ENCODE measurements around the gene HES1.
A peak's percentile ranks its signal among the peaks of the same experiment; 100 is the strongest.

Gene HES1

GRCh38 chr3:194180570-194180969 lies 44.6 kb downstream of the HES1 start:
- no peak for DNase-seq (ENCODE audit: low read depth, low spot score)
- no peak overlapping the region for H3K4me3 ChIP-seq
- no peaks in the 10 kb centered on the region for H3K36me3 ChIP-seq (ENCODE audit: insufficient read depth, low read length)
- no peaks in the 10 kb centered on the region for H3K9me3 ChIP-seq (ENCODE audit: low read depth, low read length)
- no peak overlapping the region for H3K9ac ChIP-seq (ENCODE audit: insufficient read length)
- no peak overlapping the region for H3K27ac ChIP-seq
- TF ChIP-seq FOXP2 (optimal IDR thresholded peaks at IDR 0.05; ENCODE audit: control extremely low read depth, extremely low read length, insufficient read depth) (no peak), POLR2AphosphoS5 (IDR thresholded peaks at IDR 0.05; ENCODE audit: borderline replicate concordance, low read depth, low read length) (no peak), EZH2 (IDR thresholded peaks at IDR 0.05) (no peak)

DNA sequence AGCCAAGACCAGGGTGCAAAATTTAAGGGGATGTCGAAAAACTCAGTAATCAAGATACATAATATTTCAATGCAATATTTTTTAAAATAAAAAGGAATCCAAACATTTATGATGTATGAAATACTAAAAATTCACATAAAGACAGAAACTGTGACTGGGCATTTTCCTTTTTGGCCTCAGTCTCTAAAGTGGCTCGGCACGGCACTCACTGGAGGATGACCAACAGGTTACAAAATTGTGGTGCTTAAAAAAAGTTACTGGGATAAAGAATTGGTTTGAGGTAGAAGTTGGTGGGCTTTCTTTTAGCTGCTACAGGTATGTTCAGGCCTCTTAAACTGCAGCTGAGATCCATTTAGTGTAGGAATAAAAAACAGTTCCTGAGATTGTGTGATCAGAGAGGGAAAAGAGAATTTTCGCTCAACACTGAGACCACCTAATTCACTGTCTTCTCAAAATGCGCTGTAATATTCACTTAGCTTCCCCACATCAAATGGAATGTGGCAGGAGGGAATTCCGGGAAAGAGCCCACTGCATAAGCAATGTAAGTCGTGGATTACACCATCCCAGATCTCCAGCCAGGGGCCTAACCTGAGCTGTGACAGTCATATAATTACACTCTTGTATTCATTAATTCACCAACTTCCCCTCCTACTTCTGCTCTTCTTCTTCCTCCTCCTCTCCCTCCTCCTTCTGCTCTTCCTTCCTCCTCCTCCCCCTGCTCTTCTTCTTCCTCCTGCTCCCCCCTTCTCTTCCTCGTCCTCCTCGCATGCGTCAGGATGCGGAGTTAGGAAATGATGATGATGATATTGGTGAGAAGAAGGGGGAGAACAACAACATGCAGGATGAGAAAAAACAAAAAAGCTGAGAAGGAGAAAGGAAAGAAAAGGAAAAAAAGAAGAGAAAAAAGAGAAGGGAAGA lies 45.9 kb downstream of the HES1 start:
- H3K9ac ChIP-seq (ENCODE audit: insufficient read length) = peak overlapping the region; percentile 15
- peak overlapping the region; percentile 20; the same call in 1 of the 2 replicates for H3K27ac ChIP-seq
- H3K9me3 ChIP-seq (ENCODE audit: low read depth, low read length) = no peaks in the 10 kb centered on the region
- DNase-seq (ENCODE audit: low read depth, low spot score) = no peak
- no peak for TF ChIP-seq EZH2 (IDR thresholded peaks at IDR 0.05)
- no peak for TF ChIP-seq POLR2AphosphoS5 (IDR thresholded peaks at IDR 0.05; ENCODE audit: borderline replicate concordance, low read depth, low read length)
- no peak for TF ChIP-seq FOXP2 (optimal IDR thresholded peaks at IDR 0.05; ENCODE audit: control extremely low read depth, extremely low read length, insufficient read depth)
- no peaks in the 10 kb centered on the region for H3K36me3 ChIP-seq (ENCODE audit: insufficient read depth, low read length)
- no peak overlapping the region for H3K4me3 ChIP-seq

DNA sequence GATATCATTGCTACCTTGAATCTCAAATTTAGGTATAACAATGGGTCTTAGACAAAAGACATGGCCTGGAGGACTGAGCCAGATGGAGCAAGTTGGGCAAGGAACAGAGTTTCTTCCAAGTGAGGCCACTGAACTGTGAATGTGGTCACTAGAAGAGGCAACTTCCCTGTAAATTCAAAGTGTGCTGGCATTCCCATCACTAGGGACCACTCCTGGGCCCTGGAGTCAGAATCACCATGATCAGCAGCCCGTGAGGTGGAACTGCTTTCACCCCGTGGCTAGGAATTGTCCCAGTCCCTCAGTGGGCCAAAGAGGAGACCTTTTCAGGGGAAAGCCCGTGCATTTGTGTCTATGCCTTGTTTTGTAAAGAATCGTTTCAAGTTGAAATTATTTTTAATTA lies 47.3 kb downstream of the HES1 start:
- TF ChIP-seq EZH2 (IDR thresholded peaks at IDR 0.05) = no peak
- no peak for TF ChIP-seq FOXP2 (optimal IDR thresholded peaks at IDR 0.05; ENCODE audit: control extremely low read depth, extremely low read length, insufficient read depth)
- TF ChIP-seq POLR2AphosphoS5 (IDR thresholded peaks at IDR 0.05; ENCODE audit: borderline replicate concordance, low read depth, low read length) = no peak
- Histone ChIP-seq H3K27ac (no peak overlapping the region), H3K36me3 (ENCODE audit: insufficient read depth, low read length) (no peaks in the 10 kb centered on the region), H3K4me3 (no peak overlapping the region), H3K9ac (ENCODE audit: insufficient read length) (no peak overlapping the region), H3K9me3 (ENCODE audit: low read depth, low read length) (no peaks in the 10 kb centered on the region)
- no peak for DNase-seq (ENCODE audit: low read depth, low spot score)

DNA sequence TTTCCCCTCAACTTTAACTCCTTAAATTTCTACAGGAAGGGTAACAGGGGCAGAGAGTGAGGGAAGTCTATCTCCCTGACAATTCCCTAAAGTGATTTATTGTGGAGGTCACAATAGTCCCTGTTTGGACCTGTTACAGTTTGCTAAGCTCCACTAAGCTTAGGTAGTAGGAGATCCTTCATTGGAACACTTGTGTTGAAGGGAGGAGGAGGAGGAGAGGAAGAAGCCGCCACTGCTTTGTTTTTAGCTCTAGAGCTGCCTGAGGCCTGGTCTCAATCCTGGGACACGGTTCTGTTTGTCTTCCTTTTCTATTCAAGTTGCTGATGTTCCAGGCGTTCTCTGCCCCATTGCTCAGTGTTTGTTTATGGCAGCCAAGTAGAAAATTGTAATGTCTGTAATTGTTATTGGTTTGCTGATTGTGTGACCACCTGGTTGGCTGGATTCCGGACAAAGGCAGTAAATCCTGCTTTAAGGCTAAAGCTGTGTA lies 48.4 kb downstream of the HES1 start:
- DNase-seq (ENCODE audit: low read depth, low spot score) = no peak
- TF ChIP-seq FOXP2 (optimal IDR thresholded peaks at IDR 0.05; ENCODE audit: control extremely low read depth, extremely low read length, insufficient read depth) (no peak), EZH2 (IDR thresholded peaks at IDR 0.05) (no peak), POLR2AphosphoS5 (IDR thresholded peaks at IDR 0.05; ENCODE audit: borderline replicate concordance, low read depth, low read length) (no peak)
- peak overlapping the region; percentile 5 for H3K9ac ChIP-seq (ENCODE audit: insufficient read length)
- H3K9me3 ChIP-seq (ENCODE audit: low read depth, low read length) = no peaks in the 10 kb centered on the region
- H3K27ac ChIP-seq = peak overlapping the region; percentile 40
- no peaks in the 10 kb centered on the region for H3K36me3 ChIP-seq (ENCODE audit: insufficient read depth, low read length)
- no peak overlapping the region for H3K4me3 ChIP-seq

DNA sequence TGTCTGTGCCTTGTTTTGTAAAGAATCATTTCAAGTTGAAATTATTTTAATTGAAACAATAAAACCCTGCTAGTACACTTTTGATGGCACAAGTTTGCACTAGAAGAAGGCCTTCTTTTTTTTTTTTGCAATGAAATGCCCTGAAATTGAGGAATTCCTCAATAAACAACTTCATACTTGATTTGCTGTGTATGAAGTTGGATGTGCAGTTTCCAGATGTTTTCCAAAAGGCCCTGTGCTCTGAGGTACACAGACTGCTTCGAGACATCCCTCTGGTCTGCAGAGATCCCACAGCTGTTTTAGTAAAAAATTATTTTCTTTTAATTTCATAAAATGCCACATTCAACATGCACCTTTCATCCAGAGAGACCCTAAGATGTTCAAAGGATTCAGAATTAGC lies 48.9 kb downstream of the HES1 start:
- Histone ChIP-seq H3K9me3 (ENCODE audit: low read depth, low read length) (no peaks in the 10 kb centered on the region), H3K4me3 (no peak overlapping the region), H3K9ac (ENCODE audit: insufficient read length) (peak overlapping the region; percentile 5), H3K36me3 (ENCODE audit: insufficient read depth, low read length) (no peaks in the 10 kb centered on the region), H3K27ac (peak overlapping the region; percentile 40)
- DNase-seq (ENCODE audit: low read depth, low spot score) = no peak
- no peak for TF ChIP-seq FOXP2 (optimal IDR thresholded peaks at IDR 0.05; ENCODE audit: control extremely low read depth, extremely low read length, insufficient read depth)

- TF ChIP-seq POLR2AphosphoS5 (IDR thresholded peaks at IDR 0.05; ENCODE audit: borderline replicate concordance, low read depth, low read length) (no peak), EZH2 (IDR thresholded peaks at IDR 0.05) (no peak), FOXP2 (optimal IDR thresholded peaks at IDR 0.05; ENCODE audit: control extremely low read depth, extremely low read length, insufficient read depth) (no peak)
- Histone ChIP-seq H3K9ac (ENCODE audit: insufficient read length) (no peak overlapping the region), H3K9me3 (ENCODE audit: low read depth, low read length) (no peaks in the 10 kb centered on the region), H3K36me3 (ENCODE audit: insufficient read depth, low read length) (no peaks in the 10 kb centered on the region), H3K27ac (no peak overlapping the region), H3K4me3 (no peak overlapping the region)
- no peak for DNase-seq (ENCODE audit: low read depth, low spot score)
Measured at GRCh38 chr3:194185221-194185620, 49.3 kb downstream of the HES1 start.

- Histone ChIP-seq H3K9ac (ENCODE audit: insufficient read length) (no peak overlapping the region), H3K36me3 (ENCODE audit: insufficient read depth, low read length) (no peaks in the 10 kb centered on the region), H3K27ac (no peak overlapping the region), H3K4me3 (no peak overlapping the region), H3K9me3 (ENCODE audit: low read depth, low read length) (no peaks in the 10 kb centered on the region)
- TF ChIP-seq EZH2 (IDR thresholded peaks at IDR 0.05) (no peak), FOXP2 (optimal IDR thresholded peaks at IDR 0.05; ENCODE audit: control extremely low read depth, extremely low read length, insufficient read depth) (no peak), POLR2AphosphoS5 (IDR thresholded peaks at IDR 0.05; ENCODE audit: borderline replicate concordance, low read depth, low read length) (no peak)
- no peak for DNase-seq (ENCODE audit: low read depth, low spot score)
Measured at GRCh38 chr3:194187233-194187944, 51.4 kb downstream of the HES1 start.

All from SK-N-MC (cell line).